ENCODE measurements around the gene CDH8.

Gene CDH8

GRCh38 chr16:62036802-62037135, 531 bp upstream of the CDH8 start:
- no peak for TF ChIP-seq CTCF (IDR thresholded peaks at IDR 0.05; ENCODE audit: low read depth, low read length, missing control alignments)
- Histone ChIP-seq H3K36me3 (replicated peaks) (no peaks in the 10 kb centered on the region), H3K27ac (no peak overlapping the region), H3K4me3 (ENCODE audit: low read depth, low read length) (peak overlapping the region; percentile 37), H3K27me3 (replicated peaks) (no peaks in the 10 kb centered on the region)
- in situ Hi-C loops (cut with HindIII; ENCODE audit: low pct_ligation_motif_present, low sequenced_read_pairs): no loop called here
- DNase-seq: no peak

GRCh38 chr16:62035115-62036092, 834 bp downstream of the CDH8 start:
- H3K36me3 ChIP-seq (replicated peaks): no peaks in the 10 kb centered on the region
- H3K27me3 ChIP-seq (replicated peaks): no peaks in the 10 kb centered on the region
- DNase-seq: no peak
- no peak overlapping the region for H3K27ac ChIP-seq
- in situ Hi-C loops (cut with HindIII; ENCODE audit: low pct_ligation_motif_present, low sequenced_read_pairs): no loop called here
- H3K4me3 ChIP-seq (ENCODE audit: low read depth, low read length): peak overlapping the region; percentile 37
- TF ChIP-seq CTCF (IDR thresholded peaks at IDR 0.05; ENCODE audit: low read depth, low read length, missing control alignments): no peak

GRCh38 chr16:62034231-62035114, 1.8 kb downstream of the CDH8 start:
- Histone ChIP-seq H3K36me3 (replicated peaks) (no peaks in the 10 kb centered on the region), H3K27ac (no peak overlapping the region), H3K4me3 (ENCODE audit: low read depth, low read length) (peak overlapping the region; percentile 37), H3K27me3 (replicated peaks) (no peaks in the 10 kb centered on the region)
- in situ Hi-C loops (cut with HindIII; ENCODE audit: low pct_ligation_motif_present, low sequenced_read_pairs): no loop called here
- no peak for TF ChIP-seq CTCF (IDR thresholded peaks at IDR 0.05; ENCODE audit: low read depth, low read length, missing control alignments)
- DNase-seq: no peak

GRCh38 chr16:62033065-62033464, 3.2 kb downstream of the CDH8 start:
- Histone ChIP-seq H3K27me3 (replicated peaks) (no peaks in the 10 kb centered on the region), H3K36me3 (replicated peaks) (no peaks in the 10 kb centered on the region), H3K4me3 (ENCODE audit: low read depth, low read length) (no peak overlapping the region), H3K27ac (no peak overlapping the region)
- no peak for TF ChIP-seq CTCF (IDR thresholded peaks at IDR 0.05; ENCODE audit: low read depth, low read length, missing control alignments)
- in situ Hi-C loops (cut with HindIII; ENCODE audit: low pct_ligation_motif_present, low sequenced_read_pairs): no loop called here
- no peak for DNase-seq

GRCh38 chr16:62029947-62030346, 6.3 kb downstream of the CDH8 start:
- in situ Hi-C loops (cut with HindIII; ENCODE audit: low pct_ligation_motif_present, low sequenced_read_pairs): no loop called here
- no peaks in the 10 kb centered on the region for H3K27me3 ChIP-seq (replicated peaks)
- no peaks in the 10 kb centered on the region for H3K36me3 ChIP-seq (replicated peaks)
- H3K4me3 ChIP-seq (ENCODE audit: low read depth, low read length): no peak overlapping the region
- no peak for TF ChIP-seq CTCF (IDR thresholded peaks at IDR 0.05; ENCODE audit: low read depth, low read length, missing control alignments)
- no peak for DNase-seq
- H3K27ac ChIP-seq: no peak overlapping the region

All from brain microvascular endothelial cell (primary cell).